ENCODE data around the gene IKZF2. TPM values are rescaled to one million over a fixed set of nuclear protein-coding genes. Genes with fewer than 3 reads are reported as not detected.

Gene IKZF2
- total and polyA plus RNA-seq, 3 donors from 2014 or later: 3.0 to 11.4 (median 9.1) TPM

DNA sequence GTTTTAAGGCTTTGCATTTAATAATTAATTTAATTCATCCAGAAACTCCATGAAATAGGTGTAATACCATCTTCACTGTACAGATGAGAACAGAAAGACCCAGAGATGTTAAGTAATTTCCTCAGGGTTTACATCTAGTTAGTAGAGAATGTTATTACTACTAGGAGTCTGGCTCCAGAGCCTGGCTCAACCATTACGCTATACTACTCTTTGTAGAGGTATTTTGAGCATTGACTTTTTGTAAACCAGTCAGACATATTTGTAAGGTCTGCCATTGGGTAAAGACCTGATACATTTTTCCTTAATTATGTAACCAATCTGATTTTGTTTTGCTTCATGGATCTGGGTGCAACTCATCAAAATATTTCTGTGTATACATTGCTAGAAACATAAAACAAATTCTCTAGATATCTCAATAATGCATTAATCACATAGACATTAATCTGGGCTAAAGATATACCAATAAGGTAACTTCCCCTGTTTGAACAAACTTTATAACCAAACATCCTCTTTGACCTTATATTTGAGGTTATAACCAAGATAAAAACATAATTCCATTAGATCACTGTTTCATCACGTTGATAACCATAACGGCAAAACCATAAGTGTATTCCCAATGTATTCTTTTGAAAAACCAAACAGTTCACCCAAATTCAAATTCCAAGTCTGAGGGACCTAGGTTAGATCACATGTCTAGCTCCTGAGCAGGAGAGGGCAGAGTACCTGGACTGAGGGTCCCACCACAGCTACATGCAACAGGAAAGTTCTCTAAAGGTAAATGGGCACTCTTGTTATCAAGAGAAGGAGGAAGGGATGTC is 135.0 kb downstream of the IKZF2 start:
- Histone ChIP-seq H3K9me3 (no peaks in the 10 kb centered on the region), H3K4me3 (no peak overlapping the region), H3K27me3 (no peaks in the 10 kb centered on the region), H3K27ac (no peak overlapping the region), H3K36me3 (ENCODE audit: low read depth, missing control alignments) (no peaks in the 10 kb centered on the region), H3K4me1 (no peaks in the 10 kb centered on the region)
- intact Hi-C loops (cut with DNase I; ENCODE audit: low total_unique reads): no loop called here
- TF ChIP-seq POLR2A (IDR thresholded peaks at IDR 0.05): no peak
- TF ChIP-seq, protein P1, sequence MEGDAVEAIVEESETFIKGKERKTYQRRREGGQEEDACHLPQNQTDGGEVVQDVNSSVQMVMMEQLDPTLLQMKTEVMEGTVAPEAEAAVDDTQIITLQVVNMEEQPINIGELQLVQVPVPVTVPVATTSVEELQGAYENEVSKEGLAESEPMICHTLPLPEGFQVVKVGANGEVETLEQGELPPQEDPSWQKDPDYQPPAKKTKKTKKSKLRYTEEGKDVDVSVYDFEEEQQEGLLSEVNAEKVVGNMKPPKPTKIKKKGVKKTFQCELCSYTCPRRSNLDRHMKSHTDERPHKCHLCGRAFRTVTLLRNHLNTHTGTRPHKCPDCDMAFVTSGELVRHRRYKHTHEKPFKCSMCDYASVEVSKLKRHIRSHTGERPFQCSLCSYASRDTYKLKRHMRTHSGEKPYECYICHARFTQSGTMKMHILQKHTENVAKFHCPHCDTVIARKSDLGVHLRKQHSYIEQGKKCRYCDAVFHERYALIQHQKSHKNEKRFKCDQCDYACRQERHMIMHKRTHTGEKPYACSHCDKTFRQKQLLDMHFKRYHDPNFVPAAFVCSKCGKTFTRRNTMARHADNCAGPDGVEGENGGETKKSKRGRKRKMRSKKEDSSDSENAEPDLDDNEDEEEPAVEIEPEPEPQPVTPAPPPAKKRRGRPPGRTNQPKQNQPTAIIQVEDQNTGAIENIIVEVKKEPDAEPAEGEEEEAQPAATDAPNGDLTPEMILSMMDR (IDR thresholded peaks at IDR 0.05): no peak
- 84 to 89% methylated on average over 3 of the region's 3 CpGs for WGBS, 2 donors
- no peak for DNase-seq

DNA sequence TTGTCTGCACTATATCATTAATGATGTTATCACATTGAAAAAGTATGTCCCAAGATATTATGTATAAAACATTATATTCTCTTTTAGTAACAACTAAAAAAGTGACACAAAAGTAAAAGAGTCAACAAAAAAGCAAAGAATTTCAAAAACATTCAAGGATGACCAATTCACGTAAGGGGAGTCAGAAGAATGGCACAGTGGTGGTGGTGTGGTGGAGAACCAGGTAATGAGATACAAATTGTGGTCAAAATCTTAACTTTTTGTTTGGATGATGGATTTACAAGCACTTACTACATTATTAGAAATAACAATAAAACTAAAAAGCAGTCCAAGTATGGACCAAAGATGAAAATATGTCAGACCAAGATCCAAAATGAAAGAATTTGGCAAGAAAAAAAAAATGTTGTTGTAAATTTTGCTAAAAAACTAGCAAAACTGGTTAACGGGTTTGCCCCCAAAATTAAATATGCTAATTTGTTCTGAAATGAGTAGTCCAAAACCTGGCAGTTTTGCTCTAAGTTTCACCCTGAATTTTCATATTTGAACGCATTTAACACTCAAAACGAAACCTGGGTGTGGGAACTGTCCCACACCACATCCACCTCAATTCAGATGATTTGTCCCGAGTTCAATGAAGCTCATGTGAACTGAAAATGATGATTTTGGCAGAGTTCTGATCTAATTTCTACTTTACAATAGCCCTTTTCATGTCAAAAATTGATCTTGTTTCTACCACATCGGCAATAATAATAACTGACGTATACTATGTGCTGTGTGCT is 135.8 kb downstream of the IKZF2 start:
- DNase-seq: no peak
- WGBS, 2 donors: 90 to 94% methylated on average over 7 of the region's 7 CpGs
- intact Hi-C loops (cut with DNase I; ENCODE audit: low total_unique reads): no loop called here
- Histone ChIP-seq H3K4me3 (no peak overlapping the region), H3K27ac (no peak overlapping the region), H3K27me3 (no peaks in the 10 kb centered on the region), H3K4me1 (no peaks in the 10 kb centered on the region), H3K9me3 (no peaks in the 10 kb centered on the region), H3K36me3 (ENCODE audit: low read depth, missing control alignments) (no peaks in the 10 kb centered on the region)
- no peak for TF ChIP-seq POLR2A (IDR thresholded peaks at IDR 0.05)
- TF ChIP-seq, protein P1 (IDR thresholded peaks at IDR 0.05): no peak

DNA sequence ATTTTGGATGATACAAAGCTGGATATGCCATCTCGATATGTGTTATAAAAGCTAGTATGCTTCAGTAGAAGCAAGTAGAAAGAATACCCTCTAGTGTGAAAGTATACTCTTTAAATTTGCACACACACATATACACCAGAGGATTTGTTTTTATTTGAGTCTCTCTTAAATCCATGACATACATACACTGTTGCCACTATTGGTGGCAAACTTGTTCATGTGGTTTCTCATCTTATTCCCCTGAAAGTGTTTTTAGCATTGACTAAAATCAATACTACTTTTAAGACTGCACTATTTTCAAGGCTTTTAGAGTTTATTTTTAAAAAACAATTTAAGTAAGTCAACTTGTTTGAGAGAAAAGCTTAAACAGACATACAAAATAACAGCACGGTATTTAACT is 137.4 kb downstream of the IKZF2 start:
- no peak overlapping the region for H3K4me3 ChIP-seq
- no peaks in the 10 kb centered on the region for H3K9me3 ChIP-seq
- no peaks in the 10 kb centered on the region for H3K36me3 ChIP-seq (ENCODE audit: low read depth, missing control alignments)
- no peak overlapping the region for H3K27ac ChIP-seq
- no peak for DNase-seq
- intact Hi-C loops (cut with DNase I; ENCODE audit: low total_unique reads): no loop called here
- 91 to 92% methylated on average over 2 of the region's 2 CpGs for WGBS, 2 donors
- no peak for TF ChIP-seq POLR2A (IDR thresholded peaks at IDR 0.05)
- TF ChIP-seq, protein P1 (IDR thresholded peaks at IDR 0.05): no peak
- no peaks in the 10 kb centered on the region for H3K4me1 ChIP-seq
- H3K27me3 ChIP-seq: no peaks in the 10 kb centered on the region

DNA sequence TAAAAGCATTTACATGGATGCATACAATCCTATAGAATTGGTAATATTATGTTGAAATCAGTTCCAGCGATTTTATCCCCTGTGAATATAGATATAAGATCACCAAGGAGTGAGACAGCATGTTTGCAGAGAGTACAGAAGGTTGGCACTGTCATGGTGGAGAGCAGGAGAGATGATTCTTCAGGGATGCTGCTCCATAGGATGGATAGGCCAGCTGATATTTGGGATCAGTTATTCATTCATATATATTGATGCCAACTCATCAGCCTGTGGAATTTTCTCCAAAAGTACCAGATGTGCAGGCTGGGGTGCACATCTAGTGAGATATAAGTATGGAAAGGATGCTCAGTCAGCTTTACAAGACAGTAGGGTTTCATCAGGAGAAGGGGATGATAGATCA is 139.9 kb downstream of the IKZF2 start:
- Histone ChIP-seq H3K4me3 (no peak overlapping the region), H3K27ac (no peak overlapping the region), H3K4me1 (no peaks in the 10 kb centered on the region), H3K27me3 (no peaks in the 10 kb centered on the region), H3K36me3 (ENCODE audit: low read depth, missing control alignments) (no peaks in the 10 kb centered on the region), H3K9me3 (no peaks in the 10 kb centered on the region)
- intact Hi-C loops (cut with DNase I; ENCODE audit: low total_unique reads): no loop called here
- no peak for DNase-seq
- WGBS, 2 donors: 88 to 94% methylated on average over 1 of the region's 1 CpG
- no peak for TF ChIP-seq POLR2A (IDR thresholded peaks at IDR 0.05)
- TF ChIP-seq, protein P1 (IDR thresholded peaks at IDR 0.05): no peak
